ENCODE results near the gene ANO1.

DNA sequence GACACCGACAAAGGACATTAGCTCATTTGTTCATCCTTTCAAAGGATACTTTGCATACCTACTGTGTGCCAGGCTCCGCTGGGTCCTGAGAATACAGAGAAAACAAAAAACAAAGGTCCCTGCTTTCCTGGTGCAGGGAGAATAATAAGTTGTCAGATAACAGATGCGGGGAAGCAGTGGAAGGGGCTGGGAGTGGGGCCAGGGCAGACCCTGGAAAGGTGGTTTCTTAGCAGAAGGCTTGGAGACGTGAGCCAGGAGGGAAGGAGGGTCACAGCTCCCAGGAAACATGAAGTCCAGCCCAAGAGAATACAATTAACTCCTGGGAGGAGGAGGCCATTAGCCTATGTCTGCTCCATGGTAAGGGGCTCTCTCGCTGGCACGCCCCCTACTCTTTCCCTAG is 9.8 kb upstream of the ANO1 start:
- no peak for TF ChIP-seq CTCF (conservative IDR thresholded peaks at IDR 0.05)
- TF ChIP-seq ZFX (IDR thresholded peaks at IDR 0.05) = no peak
